Epithelial cell of prostate (primary cell): ENCODE measurements around the gene SLC44A2.

Experiments
- DNase-seq: peaks from one replicate; pipeline ENCODE4 v3.0.0-alpha.2; 2011; ENCODE audit warnings: low read depth, low spot score
- H3K27ac ChIP-seq: fragments of 450-650 bp; 2 replicates; pipeline ENCODE4 v1.5.1; 2017; ENCODE audit warnings: mild to moderate bottlenecking

Gene SLC44A2

DNA sequence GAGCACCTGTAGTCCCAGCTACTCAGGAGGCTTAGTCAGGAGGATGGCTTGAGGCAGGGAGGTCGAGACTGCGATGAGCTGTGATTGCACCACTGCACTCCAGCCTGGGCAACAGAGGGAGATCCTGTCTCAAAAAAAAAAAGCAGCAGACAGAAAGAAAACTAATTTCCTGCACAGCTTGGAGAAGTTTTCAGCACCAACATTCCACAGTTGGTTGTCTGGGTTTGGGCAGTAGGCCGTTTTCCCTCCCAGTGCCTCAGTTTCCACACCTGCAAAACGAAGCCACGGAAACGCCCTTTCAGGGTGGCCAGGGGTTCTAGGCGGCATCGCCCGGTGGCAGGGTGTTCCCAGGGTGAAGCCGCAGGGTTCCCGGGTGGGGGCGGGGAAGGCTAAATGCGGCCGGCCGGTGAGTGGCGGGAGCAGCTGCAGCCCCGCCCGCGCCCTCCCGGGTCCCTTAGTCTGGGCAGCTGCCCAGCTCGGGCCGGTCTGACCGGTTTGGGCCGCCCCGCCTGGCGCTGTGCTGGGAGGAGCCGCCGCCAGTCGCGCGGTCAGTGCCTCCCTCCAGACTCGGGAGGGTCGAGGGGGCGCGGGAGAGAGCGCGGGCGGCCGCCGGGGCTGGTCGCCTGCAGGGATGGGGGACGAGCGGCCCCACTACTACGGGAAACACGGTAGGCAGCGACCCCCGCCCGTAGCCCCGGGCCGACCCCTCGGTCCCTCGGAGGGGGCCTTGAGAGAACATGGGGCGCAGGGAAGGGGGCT is at the start of gene SLC44A2:
TSS of gene SLC44A2 (plus strand) at position 551 of the 759 bp plus-strand sequence. CDS start at position 632, 81 bp downstream.
- peak within 1 kb of the TSS; percentile 77 for H3K27ac ChIP-seq
- no peak for DNase-seq

GRCh38 chr19:10577951-10578350 is 47.4 kb upstream of the SLC44A2 start:
- no peak for DNase-seq
- no peak overlapping the region for H3K27ac ChIP-seq

- no peak overlapping the region for H3K27ac ChIP-seq
These were observed 44.2 kb upstream of the SLC44A2 start for GRCh38 chr19:10580979-10581631.

GRCh38 chr19:10582091-10582490 is 43.3 kb upstream of the SLC44A2 start:
- no peak for DNase-seq
- H3K27ac ChIP-seq, result no peak overlapping the region

More at GRCh38 chr19:10580979-10581631, 44.2 kb upstream of the SLC44A2 start:
- DNase-seq, result peak; percentile 34

DNA sequence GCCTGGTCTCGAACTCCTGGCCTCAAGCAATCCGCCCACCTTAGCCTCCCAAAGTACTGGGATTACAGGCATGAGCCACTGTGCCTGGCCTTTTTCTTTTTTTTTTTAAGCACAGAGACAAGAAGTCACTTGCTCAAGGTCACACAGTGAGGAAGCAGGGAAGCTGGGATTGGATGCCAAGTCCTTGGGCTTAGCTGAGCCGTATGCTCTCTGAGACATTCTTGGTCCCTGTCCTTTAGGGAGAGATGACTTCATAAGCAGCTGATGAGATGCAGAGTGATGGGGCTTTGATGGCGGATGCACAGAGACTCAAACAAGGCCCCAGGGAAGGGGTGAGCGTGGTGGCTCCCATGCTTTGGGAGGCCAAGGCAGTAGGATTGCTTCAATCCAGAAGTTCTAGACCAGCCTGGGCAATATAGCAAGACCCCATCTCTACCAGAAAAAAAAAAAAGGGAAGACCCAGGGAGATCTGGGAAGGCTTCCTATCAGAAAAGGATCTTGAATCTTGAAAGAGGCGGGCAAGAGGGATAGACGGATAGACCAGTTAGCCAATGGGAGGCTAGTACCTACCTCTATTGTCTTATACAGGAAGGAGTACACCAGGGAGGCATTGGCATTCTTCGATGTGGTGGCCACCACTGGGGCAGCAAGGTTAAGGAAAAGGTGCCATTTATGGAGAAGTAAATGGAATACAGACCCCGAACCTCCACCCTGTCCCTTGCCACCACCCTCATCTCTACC is 42.1 kb upstream of the SLC44A2 start:
- no peak overlapping the region for H3K27ac ChIP-seq
- no peak for DNase-seq

- no peak for DNase-seq
- H3K27ac ChIP-seq, result peak overlapping the region; percentile 67
These were observed 39.0 kb upstream of the SLC44A2 start for GRCh38 chr19:10586396-10586795.

- H3K27ac ChIP-seq, result peak within 1 kb of the TSS; percentile 67
- DNase-seq, result no peak
These were observed 38.1 kb upstream of the SLC44A2 start, which contains the start of gene AP1M2 for GRCh38 chr19:10587022-10587838. Gene AP1M2 (minus strand): TSS chr19:10587312. CDS start chr19:10587231, 81 bp downstream.

- DNase-seq, result no peak
- H3K27ac ChIP-seq, result no peak overlapping the region
These were observed 37.6 kb upstream of the SLC44A2 start for GRCh38 chr19:10587839-10588150.

- no peak for DNase-seq
- no peak overlapping the region for H3K27ac ChIP-seq
These were observed 32.2 kb upstream of the SLC44A2 start for GRCh38 chr19:10593148-10593547.

DNA sequence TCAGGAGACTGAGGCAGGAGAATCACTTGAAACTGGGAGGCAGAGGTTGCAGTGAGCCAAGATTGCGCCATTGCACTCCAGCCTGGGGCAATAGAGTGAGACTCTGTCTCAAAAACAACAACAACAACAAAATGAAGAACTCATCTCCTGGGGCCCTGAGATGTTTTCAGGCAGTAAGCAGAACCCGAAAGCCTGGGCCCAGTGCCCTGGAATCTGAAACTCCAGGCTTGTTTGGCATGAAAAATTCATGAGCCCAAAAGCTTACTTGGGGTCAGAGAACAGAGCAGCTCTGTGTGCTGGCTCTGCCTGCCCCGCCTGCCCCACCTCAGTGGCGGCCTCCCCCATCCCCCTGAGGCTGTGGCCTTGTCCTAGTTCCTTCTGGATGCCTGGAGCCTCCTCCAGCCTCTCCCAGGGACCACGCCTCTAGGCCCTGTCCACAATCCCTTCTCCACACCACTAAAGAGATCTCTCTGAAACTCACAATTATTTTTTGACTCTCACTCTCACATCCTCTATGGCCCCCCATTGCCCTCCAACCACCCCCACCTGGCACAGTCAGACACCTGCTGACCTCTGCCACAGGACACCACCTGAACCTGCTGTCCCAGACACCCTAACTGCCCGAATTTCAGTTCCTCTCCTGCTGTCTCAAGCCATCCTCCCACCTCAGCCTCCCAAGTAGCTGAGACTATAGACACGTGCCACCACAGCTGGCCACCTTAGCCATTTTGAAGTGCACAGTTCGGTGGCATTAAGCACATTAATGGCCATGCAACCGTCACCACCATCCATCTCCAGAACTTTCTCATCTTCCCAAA is 31.3 kb upstream of the SLC44A2 start:
- no peak overlapping the region for H3K27ac ChIP-seq

GRCh38 chr19:10600149-10600548 is 25.2 kb upstream of the SLC44A2 start:
- no peak overlapping the region for H3K27ac ChIP-seq
- no peak for DNase-seq

More for the DNA sequence above, 31.3 kb upstream of the SLC44A2 start:
- DNase-seq, result no peak

DNA sequence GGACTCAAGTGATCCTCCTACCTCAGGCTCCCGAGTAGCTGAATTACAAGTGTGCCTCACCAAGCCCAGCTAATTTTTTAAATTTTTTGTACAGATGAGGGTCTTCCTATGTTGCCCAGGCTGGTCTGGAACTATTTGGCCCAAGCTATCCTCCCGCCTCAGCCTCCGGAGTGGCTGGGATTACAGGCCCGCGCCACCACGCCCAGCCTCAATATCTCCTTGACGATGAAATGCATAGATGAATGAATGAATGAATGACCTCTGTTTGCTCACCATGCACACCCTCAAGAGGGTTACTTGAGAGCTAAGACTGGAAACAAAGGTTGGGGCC is 23.4 kb upstream of the SLC44A2 start:
- no peak for DNase-seq
- H3K27ac ChIP-seq, result no peak overlapping the region

DNA sequence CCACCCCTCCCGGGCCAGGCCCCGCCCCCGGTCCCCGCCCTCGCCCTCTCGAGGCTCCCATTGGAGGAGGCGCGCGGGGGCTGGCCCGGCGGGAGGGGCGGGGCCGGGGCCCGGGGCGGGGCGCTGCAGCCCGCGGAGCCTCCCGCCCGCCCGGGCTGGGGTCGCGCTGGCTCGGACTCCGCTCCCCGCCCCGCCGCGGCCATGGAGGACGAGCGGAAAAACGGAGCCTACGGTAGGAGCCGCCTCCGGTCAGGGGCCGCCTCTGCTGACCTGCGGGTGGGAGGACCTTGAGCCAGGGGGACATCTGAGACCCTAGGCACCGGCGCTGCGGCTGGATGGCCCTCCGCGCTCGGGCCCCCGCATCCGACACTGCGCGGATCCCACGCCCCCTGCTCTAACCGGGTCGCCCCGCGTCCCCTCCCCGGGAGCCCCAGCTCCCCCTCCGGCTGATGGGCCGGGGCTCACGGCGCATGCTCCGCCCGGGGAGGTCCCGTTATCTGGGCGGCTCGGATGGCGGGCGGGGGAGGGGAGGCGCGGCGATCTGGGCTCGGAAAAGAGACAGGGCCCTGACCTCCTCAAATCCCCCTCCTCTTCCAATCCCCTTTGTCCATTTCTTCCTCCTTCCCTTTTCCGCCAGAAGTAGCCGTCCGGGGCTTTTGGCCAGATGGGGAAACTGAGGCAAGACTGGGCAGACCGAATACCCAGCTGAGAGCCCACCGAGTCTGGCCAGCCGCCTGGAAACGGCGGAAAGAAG is 22.8 kb upstream of the SLC44A2 start:
- no peak for DNase-seq
- no peak overlapping the region for H3K27ac ChIP-seq

DNA sequence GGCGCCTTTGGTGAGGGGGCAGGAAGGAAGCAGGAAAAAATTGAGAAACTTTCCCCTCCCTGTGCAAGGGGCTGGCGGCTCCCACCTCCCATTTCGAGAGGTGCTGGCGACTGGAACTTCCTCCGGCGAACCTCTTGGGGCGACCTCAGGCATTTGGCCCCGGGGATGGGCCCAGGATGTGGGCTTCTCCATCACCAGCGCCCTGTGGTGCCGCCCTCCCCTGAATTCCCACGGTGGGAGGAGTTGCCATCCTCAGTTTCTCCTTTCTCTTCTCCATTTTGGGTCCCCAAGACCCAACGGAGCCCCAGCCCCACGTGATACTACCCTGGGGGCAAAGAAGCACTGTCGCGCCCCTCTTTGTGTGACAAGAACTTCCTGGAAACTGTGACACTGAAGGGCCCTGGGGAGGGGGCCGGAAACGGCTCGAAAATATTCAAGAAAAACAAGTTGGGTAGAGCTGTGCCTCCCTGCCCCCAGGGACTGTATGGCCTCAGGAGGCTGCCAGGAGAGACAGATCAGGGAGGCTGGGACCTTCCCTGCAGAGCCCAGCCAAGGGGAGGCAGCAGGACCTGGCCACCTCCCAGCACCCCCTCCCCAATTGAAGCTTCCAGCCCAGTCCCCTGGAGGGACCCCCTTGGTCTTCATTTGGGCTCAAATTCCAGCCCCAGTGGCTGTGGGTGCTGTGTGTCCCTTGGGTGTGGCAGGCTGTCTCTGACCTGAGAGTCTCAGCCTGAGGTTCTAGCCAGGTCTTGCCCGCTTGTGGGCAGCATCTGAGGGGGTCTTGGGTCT is 22.1 kb upstream of the SLC44A2 start:
- no peak overlapping the region for H3K27ac ChIP-seq
- DNase-seq, result no peak

GRCh38 chr19:10603873-10604459 is 21.4 kb upstream of the SLC44A2 start:
- peak overlapping the region; percentile 28 for H3K27ac ChIP-seq
- no peak for DNase-seq

GRCh38 chr19:10604460-10604980 is 20.8 kb upstream of the SLC44A2 start:
- DNase-seq, result no peak
- H3K27ac ChIP-seq, result peak overlapping the region; percentile 28

DNA sequence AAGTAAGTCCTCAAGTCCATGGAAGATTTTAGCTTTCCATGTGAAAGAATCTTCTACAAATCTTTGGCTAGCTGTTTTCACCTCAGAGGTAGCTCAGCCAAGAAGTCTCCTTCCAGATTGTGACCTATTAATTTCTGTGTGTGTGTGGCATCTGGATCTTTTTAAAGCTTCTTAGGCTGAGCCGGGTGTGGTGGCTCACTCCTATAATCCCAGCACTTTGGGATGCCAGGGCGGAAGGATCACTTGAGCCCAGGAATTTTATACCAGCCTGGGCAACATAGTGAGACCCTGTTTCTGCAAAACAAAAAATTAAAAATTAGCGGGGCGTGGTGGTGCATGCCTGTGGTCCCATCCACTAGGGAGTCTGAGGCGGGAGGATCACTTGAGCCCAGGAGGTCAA is 13.4 kb upstream of the SLC44A2 start:
- DNase-seq, result no peak
- no peak overlapping the region for H3K27ac ChIP-seq
